D721Med (cell line): ENCODE results near the gene NXF3.
"Not testable (repeated sequence)": the region's sequence is repeated elsewhere in the genome, so short reads cannot be mapped to it uniquely, and the experiment has no call there.

Experiments
- DNase-seq: peaks from one replicate; pipeline ENCODE4 v3.0.0; 2011; ENCODE audit warnings: low spot score; ENCODE audit not compliant: insufficient read length
- FAIRE-seq: peaks from 2 replicates; lab custom pipeline; 2011; peaks lifted over from hg19 to GRCh38; lab: Jason Lieb, UNC
- TF ChIP-seq, protein P1 (sequence below): IDR thresholded peaks from 2 replicates; pipeline ENCODE4 v1.5.1; 2012; ENCODE audit warnings: mild to moderate bottlenecking, control low read depth; ENCODE audit not compliant: insufficient read depth; ENCODE audit errors: missing control alignments

Gene NXF3, protein sequence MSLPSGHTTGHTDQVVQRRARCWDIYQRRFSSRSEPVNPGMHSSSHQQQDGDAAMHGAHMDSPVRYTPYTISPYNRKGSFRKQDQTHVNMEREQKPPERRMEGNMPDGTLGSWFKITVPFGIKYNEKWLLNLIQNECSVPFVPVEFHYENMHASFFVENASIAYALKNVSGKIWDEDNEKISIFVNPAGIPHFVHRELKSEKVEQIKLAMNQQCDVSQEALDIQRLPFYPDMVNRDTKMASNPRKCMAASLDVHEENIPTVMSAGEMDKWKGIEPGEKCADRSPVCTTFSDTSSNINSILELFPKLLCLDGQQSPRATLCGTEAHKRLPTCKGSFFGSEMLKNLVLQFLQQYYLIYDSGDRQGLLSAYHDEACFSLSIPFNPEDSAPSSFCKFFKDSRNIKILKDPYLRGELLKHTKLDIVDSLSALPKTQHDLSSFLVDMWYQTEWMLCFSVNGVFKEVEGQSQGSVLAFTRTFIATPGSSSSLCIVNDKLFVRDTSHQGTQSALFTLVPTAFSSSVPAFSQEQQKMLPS

DNA sequence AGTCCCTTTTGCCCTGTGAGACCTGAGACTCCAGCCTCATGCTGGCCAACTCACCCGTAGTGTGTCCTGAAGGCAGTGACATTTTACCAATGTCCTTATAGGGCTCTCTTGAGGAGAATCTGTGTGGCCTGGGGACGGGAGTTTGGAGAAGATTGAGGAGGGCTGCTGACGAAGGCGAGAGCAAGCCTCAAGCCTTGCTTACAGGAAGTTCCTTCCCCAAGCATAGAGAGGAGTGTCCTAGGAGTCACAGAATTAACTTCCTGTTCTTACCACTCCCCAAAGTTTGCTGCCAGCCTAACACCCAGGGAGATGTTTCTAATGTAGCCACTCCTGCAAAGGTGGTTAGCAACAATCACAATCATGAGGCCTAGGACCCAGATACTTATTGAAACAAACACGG lies at the start of gene NXF3:
NXF3 (minus strand) TSS at position 202 of the 400 bp plus-strand sequence; CDS start at position 82, 120 bp downstream.
- DNase-seq (no peak), FAIRE-seq (no peak)
- TF ChIP-seq, protein P1, sequence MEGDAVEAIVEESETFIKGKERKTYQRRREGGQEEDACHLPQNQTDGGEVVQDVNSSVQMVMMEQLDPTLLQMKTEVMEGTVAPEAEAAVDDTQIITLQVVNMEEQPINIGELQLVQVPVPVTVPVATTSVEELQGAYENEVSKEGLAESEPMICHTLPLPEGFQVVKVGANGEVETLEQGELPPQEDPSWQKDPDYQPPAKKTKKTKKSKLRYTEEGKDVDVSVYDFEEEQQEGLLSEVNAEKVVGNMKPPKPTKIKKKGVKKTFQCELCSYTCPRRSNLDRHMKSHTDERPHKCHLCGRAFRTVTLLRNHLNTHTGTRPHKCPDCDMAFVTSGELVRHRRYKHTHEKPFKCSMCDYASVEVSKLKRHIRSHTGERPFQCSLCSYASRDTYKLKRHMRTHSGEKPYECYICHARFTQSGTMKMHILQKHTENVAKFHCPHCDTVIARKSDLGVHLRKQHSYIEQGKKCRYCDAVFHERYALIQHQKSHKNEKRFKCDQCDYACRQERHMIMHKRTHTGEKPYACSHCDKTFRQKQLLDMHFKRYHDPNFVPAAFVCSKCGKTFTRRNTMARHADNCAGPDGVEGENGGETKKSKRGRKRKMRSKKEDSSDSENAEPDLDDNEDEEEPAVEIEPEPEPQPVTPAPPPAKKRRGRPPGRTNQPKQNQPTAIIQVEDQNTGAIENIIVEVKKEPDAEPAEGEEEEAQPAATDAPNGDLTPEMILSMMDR, result no peak

DNA sequence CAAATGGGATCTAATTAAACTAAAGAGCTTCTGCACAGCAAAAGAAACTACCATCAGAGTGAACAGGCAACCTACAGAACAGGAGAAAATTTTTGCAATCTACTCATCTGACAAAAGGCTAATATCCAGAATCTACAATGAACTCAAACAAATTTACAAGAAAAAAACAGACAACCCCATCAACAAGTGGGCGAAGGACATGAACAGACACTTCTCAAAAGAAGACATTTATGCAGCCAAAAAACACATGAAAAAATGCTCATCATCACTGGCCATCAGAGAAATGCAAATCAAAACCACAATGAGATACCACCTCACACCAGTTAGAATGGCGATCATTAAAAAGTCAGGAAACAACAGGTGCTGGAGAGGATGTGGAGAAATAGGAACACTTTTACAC lies 43.6 kb upstream of the NXF3 start:
- not testable (repeated sequence) for FAIRE-seq, DNase-seq

DNA sequence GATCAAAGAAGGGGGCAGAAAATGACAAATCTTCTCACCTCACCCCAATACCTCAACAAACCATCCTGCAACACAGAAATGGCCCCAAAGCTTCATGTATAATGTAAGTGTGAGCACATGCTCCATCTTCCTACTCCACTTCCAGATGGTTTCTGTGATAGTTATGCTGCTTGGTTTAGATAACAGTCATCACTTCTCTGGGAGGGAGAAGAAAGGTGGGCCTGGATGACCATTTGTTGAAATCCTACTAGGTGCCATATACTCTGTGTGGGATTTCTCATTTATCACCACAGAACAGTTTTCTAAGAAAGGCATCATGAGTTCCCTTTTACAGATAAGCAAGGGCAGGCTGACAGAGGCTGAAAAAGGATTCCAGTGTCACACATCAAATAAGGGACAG lies 31.3 kb upstream of the NXF3 start:
- no peak for DNase-seq
- TF ChIP-seq, protein P1, result no peak
- FAIRE-seq, result no peak

DNA sequence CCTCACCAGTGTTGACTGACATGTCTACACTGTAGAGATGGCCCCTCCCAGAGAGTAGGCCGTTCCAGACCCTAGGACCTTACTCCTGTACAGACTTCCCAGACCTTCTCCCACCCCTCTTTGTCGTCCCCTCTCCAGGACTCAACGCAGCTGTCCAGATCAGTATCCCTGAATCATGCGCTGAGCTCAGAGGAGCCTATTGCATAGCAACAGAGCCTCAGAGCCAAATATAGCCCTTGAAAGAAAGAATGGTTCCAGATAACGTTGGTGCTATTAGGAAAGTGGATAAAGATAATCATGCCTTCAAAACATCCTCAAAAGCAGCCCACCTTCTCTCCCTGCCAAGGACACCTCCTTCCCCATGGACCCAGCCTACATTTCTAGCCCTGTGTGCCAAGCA lies 27.8 kb upstream of the NXF3 start:
- TF ChIP-seq, protein P1, result no peak

DNA sequence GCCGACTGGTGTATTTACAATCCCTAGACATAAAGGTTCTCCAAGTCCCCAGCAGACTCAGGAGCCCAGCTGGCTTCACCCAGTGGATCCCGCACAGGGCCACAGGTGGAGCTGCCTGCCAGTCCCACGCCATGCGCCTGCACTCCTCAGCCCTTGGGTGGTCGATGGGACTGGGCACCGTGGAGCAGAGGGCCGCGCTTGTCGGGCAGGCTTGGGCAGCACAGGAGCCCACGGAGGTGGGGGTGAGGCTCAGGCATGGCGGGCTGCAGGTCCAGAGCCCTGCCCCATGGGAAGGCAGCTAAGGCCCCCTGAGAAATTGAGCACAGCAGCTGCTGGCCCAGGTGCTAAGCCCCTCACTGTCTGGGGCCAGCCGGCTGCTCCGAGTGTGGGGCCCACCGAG lies 24.0 kb upstream of the NXF3 start:
- not testable (repeated sequence) for DNase-seq, FAIRE-seq

More for the DNA sequence above, 27.8 kb upstream of the NXF3 start:
- FAIRE-seq (no peak), DNase-seq (no peak)

DNA sequence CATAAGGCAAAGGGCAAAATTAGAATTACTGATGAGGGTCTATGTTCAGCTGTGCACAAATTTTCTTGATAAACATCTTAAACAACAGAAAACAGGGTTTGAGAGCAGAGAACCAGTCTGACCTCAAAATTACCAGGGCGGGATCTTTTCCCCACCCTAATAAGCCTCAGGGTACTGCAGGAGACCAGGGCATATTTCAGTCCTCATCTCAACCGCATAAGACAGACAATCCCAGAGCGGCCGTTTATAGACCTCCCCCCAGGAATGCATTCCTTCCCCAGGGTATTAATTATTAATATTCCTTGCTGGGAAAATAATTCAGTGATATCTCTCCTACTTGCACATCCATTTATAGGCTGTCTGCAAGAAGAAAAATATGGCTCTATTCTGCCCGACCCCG lies 16.6 kb upstream of the NXF3 start:
- not testable (repeated sequence) for DNase-seq, FAIRE-seq

DNA sequence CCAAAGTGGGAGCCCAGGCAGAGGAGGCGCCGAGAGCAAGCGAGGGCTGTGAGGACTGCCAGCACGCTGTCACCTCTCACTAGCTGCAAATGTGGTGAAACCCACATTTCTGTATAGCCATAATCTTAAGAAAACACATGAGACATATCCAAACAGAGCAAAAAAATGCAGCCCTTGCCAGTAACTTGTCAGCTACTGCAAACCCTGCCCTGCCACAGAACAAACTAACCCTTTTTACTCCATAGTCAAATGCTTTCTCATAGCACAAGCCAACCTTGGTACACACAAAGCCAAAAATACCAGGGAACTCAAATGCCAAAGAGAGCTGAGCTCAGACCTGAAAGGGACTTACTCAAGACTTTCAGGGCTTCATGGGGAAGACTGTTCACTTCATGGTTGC lies 14.9 kb upstream of the NXF3 start:
- TF ChIP-seq, protein P1, result no peak
- FAIRE-seq, result no peak
- no peak for DNase-seq

DNA sequence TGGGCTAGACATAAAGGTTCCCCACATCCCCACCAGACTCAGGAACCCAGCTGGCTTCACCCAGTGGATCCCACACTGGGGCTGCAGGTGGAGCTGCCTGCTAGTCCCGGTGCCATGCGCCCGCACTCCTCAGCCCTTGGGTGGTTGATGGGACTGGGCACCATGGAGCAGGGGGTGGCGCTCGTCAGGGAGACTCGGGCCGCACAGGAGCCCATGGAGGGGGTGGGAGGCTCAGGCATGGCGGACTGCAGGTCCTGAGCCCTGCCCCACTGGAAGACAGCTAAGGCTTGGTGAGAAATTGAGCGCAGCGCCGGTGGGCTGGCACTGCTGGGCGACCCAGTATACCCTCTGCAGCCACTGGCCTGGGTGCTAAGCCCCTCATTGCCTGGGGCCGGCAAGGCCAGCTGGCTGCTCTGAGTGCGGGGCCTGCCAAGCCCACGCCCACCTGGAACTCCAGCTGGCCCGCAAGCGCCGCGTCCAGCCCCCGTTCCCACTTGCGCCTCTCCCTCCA lies 14.3 kb upstream of the NXF3 start:
- FAIRE-seq, DNase-seq: not testable (repeated sequence)

DNA sequence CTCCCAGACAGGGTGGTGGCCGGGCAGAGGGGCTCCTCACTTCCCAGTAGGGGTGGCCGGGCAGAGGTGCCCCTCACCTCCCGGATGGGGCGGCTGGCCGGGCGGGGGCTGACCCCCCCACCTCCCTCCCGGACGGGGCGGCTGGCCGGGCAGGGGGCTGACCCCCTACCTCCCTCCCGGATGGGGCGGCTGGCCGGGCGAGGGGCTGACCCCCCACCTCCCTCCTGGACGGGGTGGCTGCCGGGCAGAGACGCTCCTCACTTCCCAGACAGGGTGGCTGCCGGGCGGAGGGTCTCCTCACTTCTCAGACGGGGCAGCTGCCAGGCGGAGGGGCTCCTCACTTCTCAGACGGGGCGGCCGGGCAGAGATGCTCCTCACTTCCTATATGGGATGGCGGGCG lies 11.4 kb upstream of the NXF3 start:
- not testable (repeated sequence) for FAIRE-seq, DNase-seq

DNA sequence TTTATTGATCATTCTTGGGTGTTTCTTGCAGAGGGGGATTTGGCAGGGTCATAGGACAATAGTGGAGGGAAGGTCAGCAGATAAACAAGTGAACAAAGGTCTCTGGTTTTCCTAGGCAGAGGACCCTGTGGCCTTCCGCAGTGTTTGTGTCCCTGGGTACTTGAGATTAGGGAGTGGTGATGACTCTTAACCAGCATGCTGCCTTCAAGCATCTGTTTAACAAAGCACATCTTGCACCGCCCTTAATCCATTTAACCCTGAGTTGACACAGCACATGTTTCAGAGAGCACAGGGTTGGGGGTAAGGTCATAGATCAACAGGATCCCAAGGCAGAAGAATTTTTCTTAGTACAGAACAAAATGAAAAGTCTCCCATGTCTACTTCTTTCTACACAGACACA lies 10.9 kb upstream of the NXF3 start:
- FAIRE-seq, DNase-seq: not testable (repeated sequence)
